GM19467 (cell line): ENCODE measurements around the gene ARID1B.

ENCODE experiments used
- ATAC-seq: cut with Tn5 transposase; IDR thresholded peaks from one replicate; pipeline ENCODE4 v1.9.1; 2021; ENCODE audit warnings: mild to moderate bottlenecking, moderate library complexity; ENCODE audit not compliant: unreplicated experiment

Gene ARID1B

DNA sequence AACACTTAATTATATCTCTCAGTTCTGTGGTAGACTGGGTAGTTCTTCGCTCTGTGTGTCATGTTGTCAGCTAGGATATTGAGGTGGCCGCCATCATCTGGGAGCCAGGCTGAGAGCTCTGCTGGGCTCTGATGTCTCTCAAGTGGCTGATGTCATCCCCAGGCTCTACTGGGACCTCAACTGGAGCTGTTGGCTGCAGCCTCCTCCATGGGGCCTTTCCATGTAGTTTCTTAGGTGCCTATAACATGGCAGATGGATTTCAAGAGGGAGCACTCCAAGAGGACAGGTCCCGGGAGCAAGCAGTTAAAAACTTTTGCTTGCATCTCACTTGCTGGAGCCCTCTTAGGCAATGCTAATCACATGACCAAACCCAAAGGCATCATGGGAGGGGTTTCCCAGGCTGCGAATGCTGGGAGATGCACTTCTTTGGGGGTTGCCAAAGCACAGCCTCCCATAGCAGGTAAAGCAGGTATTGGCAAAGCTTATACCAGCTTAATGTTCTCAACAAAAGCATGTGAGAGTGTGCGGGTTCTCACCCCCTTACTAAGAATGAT, 416.3 kb downstream of the ARID1B start:
- no peak for ATAC-seq

- no peak for ATAC-seq
Observed at GRCh38 chr6:157194110-157194509, 416.9 kb downstream of the ARID1B start.

- ATAC-seq = no peak
Observed at GRCh38 chr6:157194643-157195042, 417.5 kb downstream of the ARID1B start.

DNA sequence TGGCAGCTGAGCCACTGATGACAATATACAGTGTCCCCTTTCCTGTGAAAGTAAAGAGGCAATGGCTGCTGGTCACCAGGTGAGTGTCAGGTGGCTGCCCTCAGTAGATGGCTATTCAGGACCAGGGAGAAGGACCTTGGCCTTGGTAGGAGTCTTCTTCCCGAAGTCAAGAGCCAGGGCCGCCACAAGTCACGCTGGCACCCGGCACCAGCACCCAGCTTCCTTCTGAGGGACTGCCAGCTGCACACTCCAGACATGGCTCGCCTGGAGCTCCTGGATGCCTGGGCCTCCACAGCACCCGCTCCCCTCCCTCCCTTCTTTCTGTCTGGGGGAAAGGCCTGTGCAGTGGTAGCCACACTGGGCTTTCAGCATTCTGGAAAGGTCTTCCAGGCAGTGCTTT, 419.2 kb downstream of the ARID1B start:
- ATAC-seq = no peak

DNA sequence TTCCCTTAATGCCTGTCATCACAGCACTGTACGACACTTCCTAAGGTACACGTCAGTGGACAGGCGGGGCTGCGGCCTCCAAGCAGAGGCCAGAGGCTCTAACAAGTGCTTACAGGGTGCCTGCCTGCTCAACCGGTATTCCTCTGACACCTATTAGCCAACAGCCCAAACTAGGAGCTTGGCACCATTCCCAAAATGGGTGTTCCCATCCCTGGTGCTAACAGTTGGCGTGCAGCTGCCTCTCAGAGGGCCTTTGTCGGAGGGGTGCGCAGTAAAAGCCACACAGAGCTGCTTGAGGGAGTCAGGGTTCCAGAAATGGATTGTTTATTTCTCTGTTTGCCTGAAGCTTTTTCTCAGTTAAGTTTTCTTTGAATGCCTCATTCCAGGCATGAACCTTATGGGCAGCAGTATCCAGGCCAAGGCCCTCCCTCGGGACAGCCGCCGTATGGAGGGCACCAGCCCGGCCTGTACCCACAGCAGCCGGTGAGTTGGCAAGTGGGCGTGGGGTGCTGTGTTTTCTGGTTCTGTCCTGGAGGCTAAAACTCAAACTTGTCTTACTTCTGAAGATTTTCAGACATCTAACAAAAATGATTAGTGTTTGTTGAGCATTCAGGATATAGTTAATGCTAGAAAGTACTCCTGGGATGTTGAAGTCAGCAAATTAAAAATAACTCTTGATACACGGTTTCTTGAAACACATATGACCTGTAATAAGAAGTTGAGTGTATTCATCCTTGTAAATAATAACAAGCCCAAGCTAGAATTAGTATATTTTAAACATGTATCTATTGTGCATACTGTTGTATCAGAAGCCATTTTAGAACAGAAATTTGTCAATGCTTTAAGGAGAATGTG, 421.5 kb downstream of the ARID1B start:
- ATAC-seq = no peak

DNA sequence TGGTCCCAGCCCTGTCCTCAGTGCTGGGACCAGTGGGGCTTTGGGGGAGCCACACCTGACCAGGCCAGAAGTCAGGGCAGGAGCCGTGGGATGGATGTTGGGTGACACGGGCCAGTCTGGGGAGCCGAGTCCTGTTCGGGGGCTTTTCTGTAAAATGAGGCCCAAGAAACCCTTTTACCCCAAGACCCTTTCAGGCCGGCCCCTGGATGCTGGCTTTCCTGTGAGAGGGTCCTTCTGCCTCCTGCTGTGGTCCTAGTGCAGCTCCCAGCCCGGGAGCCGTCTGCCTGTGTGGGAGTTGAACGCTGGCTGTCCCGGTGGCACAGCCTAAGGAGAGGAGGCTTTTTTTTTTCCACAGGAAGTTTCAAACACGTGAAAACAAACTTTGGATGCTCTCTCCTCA, 422.9 kb downstream of the ARID1B start:
- ATAC-seq = no peak

DNA sequence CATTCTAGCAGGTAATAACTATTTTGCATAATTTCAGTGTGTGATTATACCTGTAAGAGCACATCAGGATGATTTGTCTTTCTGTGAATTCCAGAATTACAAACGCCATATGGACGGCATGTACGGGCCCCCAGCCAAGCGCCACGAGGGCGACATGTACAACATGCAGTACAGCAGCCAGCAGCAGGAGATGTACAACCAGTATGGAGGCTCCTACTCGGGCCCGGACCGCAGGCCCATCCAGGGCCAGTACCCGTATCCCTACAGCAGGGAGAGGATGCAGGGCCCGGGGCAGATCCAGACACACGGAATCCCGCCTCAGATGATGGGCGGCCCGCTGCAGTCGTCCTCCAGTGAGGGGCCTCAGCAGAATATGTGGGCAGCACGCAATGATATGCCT, 423.4 kb downstream of the ARID1B start:
- ATAC-seq = no peak

DNA sequence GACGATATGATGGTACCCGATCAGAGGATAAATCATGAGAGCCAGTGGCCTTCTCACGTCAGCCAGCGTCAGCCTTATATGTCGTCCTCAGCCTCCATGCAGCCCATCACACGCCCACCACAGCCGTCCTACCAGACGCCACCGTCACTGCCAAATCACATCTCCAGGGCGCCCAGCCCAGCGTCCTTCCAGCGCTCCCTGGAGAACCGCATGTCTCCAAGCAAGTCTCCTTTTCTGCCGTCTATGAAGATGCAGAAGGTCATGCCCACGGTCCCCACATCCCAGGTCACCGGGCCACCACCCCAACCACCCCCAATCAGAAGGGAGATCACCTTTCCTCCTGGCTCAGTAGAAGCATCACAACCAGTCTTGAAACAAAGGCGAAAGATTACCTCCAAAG, 423.9 kb downstream of the ARID1B start:
- ATAC-seq = no peak

- peak; percentile 86 for ATAC-seq
Observed at GRCh38 chr6:157203312-157203744, 426.1 kb downstream of the ARID1B start.

DNA sequence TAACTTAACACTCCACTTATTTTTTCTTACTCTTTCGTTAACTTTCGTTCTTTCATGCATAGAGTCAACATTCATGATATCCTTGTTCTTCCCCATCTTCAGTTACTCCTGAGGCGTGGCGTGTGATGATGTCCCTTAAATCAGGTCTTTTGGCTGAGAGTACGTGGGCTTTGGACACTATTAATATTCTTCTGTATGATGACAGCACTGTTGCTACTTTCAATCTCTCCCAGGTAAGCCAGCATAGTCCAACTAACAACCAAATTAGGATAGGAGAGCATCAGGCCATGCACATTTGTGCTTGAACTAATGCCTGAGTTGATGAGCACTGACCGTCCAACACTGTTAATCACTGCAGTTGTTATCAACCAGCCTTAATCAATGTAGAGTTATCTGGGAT, 426.6 kb downstream of the ARID1B start:
- no peak for ATAC-seq

DNA sequence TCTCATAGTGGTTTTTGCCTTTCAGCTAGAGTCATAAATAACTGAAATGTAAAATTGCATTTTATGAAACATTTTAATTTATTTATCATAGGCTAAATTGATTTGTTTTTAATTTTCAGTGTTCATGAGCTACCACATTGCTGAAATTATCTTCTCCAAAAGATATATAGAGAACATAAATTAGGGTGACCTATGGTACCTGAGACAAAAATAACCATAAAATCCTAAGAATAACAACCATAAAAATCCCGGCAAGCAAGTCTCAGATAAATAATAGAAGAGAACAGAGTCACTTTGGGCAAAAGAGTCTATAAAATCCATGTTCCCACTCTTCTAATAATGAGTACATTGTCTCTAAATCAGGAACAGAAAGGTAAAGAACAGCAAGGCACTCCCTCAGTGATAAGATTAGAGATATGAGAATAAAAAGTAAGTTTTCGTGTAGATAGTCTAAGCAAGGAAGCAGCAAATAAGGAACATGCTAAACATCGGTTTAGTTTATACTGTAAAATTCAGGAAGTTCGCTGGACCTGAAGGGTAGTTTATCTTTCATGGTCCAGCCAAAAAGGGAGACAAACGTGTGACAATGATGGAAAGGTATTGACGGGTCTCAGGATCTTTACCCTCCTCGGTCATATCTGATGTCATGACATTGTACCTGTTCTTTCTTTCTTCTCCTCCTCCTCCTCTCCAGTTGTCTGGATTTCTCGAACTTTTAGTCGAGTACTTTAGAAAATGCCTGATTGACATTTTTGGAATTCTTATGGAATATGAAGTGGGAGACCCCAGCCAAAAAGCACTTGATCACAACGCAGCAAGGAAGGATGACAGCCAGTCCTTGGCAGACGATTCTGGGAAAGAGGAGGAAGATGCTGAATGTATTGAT, 428.5 kb downstream of the ARID1B start:
- ATAC-seq = no peak

- no peak for ATAC-seq
Observed at GRCh38 chr6:157206359-157206815, 429.2 kb downstream of the ARID1B start.

DNA sequence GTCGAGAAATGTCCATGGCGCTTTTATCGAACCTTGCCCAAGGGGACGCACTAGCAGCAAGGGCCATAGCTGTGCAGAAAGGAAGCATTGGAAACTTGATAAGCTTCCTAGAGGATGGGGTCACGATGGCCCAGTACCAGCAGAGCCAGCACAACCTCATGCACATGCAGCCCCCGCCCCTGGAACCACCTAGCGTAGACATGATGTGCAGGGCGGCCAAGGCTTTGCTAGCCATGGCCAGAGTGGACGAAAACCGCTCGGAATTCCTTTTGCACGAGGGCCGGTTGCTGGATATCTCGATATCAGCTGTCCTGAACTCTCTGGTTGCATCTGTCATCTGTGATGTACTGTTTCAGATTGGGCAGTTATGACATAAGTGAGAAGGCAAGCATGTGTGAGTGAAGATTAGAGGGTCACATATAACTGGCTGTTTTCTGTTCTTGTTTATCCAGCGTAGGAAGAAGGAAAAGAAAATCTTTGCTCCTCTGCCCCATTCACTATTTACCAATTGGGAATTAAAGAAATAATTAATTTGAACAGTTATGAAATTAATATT, 430.4 kb downstream of the ARID1B start:
- ATAC-seq = no peak

- no peak for ATAC-seq
Observed at GRCh38 chr6:157209865-157210530, 432.8 kb downstream of the ARID1B start.

- ATAC-seq = no peak
Observed at GRCh38 chr6:157210954-157211353, 433.8 kb downstream of the ARID1B start.

GRCh38 chr6:157211603-157212455, 434.7 kb downstream of the ARID1B start:
- ATAC-seq = no peak

- no peak for ATAC-seq
Observed at GRCh38 chr6:157213426-157213825, 436.2 kb downstream of the ARID1B start.

GRCh38 chr6:157213907-157214565, 436.9 kb downstream of the ARID1B start:
- no peak for ATAC-seq

DNA sequence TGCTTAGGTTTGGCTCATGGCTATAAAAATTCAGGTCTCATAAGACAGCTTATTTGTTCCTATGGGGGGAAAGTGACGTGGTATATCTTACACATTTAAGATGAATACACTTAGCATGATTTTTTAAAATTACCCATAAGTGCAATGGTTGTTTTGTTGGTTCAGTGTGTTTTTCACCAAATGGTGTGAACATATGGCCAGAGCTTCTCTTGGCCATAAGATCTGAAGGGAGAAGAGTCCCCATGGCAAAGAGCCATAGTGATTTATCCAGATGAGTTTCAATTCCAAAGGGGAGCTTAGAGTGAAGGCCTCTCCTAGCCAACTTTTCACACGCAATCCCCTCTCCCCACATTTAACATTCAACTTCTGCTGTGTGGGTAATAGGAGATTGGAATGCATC, 438.5 kb downstream of the ARID1B start:
- ATAC-seq = no peak
